ENCODE results near the gene NHERF1. TPM values are rescaled to one million over a fixed set of nuclear protein-coding genes. Genes with fewer than 3 reads are reported as not detected.

Gene NHERF1
- total RNA-seq, 1 experiment from 2014 or later, result 15.0 TPM

GRCh38 chr17:74732042-74732867, 16.2 kb upstream of the NHERF1 start:
- DNase-seq (ENCODE audit: low read depth), result no peak

GRCh38 chr17:74733365-74734122, 14.9 kb upstream of the NHERF1 start:
- no peak for DNase-seq (ENCODE audit: low read depth)

- no peak for DNase-seq (ENCODE audit: low read depth)
Observed at GRCh38 chr17:74734256-74734655, 14.2 kb upstream of the NHERF1 start.

- no peak for DNase-seq (ENCODE audit: low read depth)
Observed at GRCh38 chr17:74736513-74737298, 11.7 kb upstream of the NHERF1 start, which contains the start of gene RAB37. TSS of gene RAB37 (plus strand) at chr17:74737256. CDS start at chr17:74737273, 17 bp downstream.

GRCh38 chr17:74737299-74738050, 11.0 kb upstream of the NHERF1 start:
- no peak for DNase-seq (ENCODE audit: low read depth)

GRCh38 chr17:74738051-74738996, 10.1 kb upstream of the NHERF1 start:
- DNase-seq (ENCODE audit: low read depth), result peak; percentile 17

- DNase-seq (ENCODE audit: low read depth), result no peak
Observed at GRCh38 chr17:74739227-74739831, 9.1 kb upstream of the NHERF1 start.

- DNase-seq (ENCODE audit: low read depth), result no peak
Observed at GRCh38 chr17:74740173-74740572, 8.3 kb upstream of the NHERF1 start.

- no peak for DNase-seq (ENCODE audit: low read depth)
Observed at GRCh38 chr17:74740641-74741387, 7.6 kb upstream of the NHERF1 start.

GRCh38 chr17:74742153-74742515, 6.3 kb upstream of the NHERF1 start:
- no peak for DNase-seq (ENCODE audit: low read depth)

GRCh38 chr17:74742978-74743545, 5.4 kb upstream of the NHERF1 start:
- DNase-seq (ENCODE audit: low read depth), result no peak

- DNase-seq (ENCODE audit: low read depth), result no peak
Observed at GRCh38 chr17:74743755-74744154, 4.7 kb upstream of the NHERF1 start.

- DNase-seq (ENCODE audit: low read depth), result no peak
Observed at GRCh38 chr17:74744349-74744713, 4.1 kb upstream of the NHERF1 start.

- DNase-seq (ENCODE audit: low read depth), result peak; percentile 50
Observed at GRCh38 chr17:74744714-74745547, 3.5 kb upstream of the NHERF1 start.

- no peak for DNase-seq (ENCODE audit: low read depth)
Observed at GRCh38 chr17:74745548-74746177, 2.8 kb upstream of the NHERF1 start.

GRCh38 chr17:74746376-74746775, 2.1 kb upstream of the NHERF1 start:
- DNase-seq (ENCODE audit: low read depth), result no peak

GRCh38 chr17:74746922-74747321, 1.5 kb upstream of the NHERF1 start:
- no peak for DNase-seq (ENCODE audit: low read depth)

GRCh38 chr17:74748279-74748528, 224 bp upstream of the NHERF1 start:
- DNase-seq (ENCODE audit: low read depth), result no peak
